Colonic mucosa (tissue), 4 donors: Measurements from ENCODE around the gene PLK2. TPM values are rescaled to one million over a fixed set of nuclear protein-coding genes. Genes with fewer than 3 reads are reported as not detected.

Source experiments
- DNase-seq: peaks from one replicate; pipeline ENCODE4 v3.0.0-alpha.2; 2020
- H3K27ac ChIP-seq: fragments of 200-600 bp; one replicate; pipeline ENCODE4 v1.8.0; 2021
- H3K27me3 ChIP-seq: fragments of 200-600 bp; one replicate; pipeline ENCODE4 v1.8.0; 2021
- H3K36me3 ChIP-seq: fragments of 200-600 bp; one replicate; pipeline ENCODE4 v1.8.0; 2021
- H3K4me1 ChIP-seq: fragments of 200-600 bp; one replicate; pipeline ENCODE4 v1.8.0; 2021; ENCODE audit warnings: mild to moderate bottlenecking
- H3K4me3 ChIP-seq: fragments of 200-600 bp; one replicate; pipeline ENCODE4 v1.8.0; 2021
- H3K9ac ChIP-seq, 2 donors: one replicate each; pipeline ENCODE4 v1.7.0; 2013; ENCODE audit warnings: control low read depth in 2 of 2, low read depth in 2 of 2, low read length in 2 of 2
- H3K9me3 ChIP-seq: fragments of 200-600 bp; one replicate; pipeline ENCODE4 v1.8.0; 2021
- intact Hi-C: fragments of 100-400 bp; cut with DNase I; formaldehyde crosslinking; loops from one replicate; pipeline ENCODE4 v1.14.1; 2022
- total RNA-seq, 2 donors: library from RNA; stranded (reverse); fragmentation: NEBNext Ultra II Directional in 1 of 2; extraction: Animal tissue kit (Norgen Biotek cat#: 25700) in 1 of 2; gene quantifications; one replicate each; pipeline ENCODE4 v1.2.1, GENCODE V29; 2021
- TF ChIP-seq, protein P1 (sequence below): fragments of 200-600 bp; IDR thresholded peaks from one replicate; pipeline ENCODE4 v1.8.0; 2022; ENCODE audit warnings: antibody characterized with exemption, mild to moderate bottlenecking
- donor health status: healthy.
- donor health status: DM: no; HTN: no; CAD: no.
- donor health status: DM: no; HTN: no; CAD: no.

PLK2 gene
- total RNA-seq, 2 donors from 2014 or later = 21.8 to 28.3 TPM

DNA sequence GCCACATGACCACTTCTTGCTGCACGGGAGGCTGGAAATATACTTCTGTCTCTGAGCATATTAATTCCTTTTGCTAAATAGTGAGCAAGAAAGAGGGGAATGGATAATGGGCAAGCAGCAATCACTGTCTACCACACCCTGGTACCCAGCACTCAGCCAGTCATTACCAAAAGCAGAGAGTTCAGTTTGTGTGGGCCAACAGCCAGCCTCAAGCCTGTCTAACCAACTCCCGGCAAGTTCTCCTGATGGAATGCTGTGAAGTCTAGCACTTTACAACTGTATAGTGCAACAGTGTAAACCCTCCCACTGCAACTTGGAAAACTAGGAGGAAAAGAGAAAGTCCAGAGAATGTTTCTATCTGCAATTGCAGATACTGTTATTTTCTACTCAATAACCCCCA, 47.8 kb downstream of the PLK2 start:
- TF ChIP-seq, protein P1, sequence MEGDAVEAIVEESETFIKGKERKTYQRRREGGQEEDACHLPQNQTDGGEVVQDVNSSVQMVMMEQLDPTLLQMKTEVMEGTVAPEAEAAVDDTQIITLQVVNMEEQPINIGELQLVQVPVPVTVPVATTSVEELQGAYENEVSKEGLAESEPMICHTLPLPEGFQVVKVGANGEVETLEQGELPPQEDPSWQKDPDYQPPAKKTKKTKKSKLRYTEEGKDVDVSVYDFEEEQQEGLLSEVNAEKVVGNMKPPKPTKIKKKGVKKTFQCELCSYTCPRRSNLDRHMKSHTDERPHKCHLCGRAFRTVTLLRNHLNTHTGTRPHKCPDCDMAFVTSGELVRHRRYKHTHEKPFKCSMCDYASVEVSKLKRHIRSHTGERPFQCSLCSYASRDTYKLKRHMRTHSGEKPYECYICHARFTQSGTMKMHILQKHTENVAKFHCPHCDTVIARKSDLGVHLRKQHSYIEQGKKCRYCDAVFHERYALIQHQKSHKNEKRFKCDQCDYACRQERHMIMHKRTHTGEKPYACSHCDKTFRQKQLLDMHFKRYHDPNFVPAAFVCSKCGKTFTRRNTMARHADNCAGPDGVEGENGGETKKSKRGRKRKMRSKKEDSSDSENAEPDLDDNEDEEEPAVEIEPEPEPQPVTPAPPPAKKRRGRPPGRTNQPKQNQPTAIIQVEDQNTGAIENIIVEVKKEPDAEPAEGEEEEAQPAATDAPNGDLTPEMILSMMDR = no peak
- Histone ChIP-seq H3K4me1 (no peaks in the 10 kb centered on the region), H3K9me3 (no peaks in the 10 kb centered on the region), H3K4me3 (no peak overlapping the region), H3K27me3 (no peaks in the 10 kb centered on the region), H3K9ac (no peak overlapping the region), H3K27ac (no peak overlapping the region), H3K36me3 (no peaks in the 10 kb centered on the region)
- DNase-seq = no peak
- intact Hi-C loops = no loop called here

DNA sequence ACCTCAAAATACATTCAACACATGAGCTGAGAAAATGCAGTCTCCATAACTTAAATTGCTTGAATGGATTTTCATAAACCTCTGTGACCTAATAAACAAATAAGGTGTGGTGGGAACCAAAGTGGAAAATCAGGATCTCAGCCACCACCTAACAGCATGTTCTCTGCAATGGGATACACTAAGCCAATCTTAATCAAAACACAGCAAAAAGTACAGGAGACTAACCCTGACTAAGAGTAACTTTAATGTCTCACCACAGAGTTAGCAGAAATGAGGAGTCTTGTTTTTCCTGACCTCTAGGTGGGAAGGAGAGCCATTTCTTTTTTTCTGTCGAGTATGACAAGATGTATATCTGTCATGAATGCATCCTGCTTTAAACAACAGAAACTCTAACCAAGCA, 48.5 kb downstream of the PLK2 start:
- H3K36me3 ChIP-seq = no peaks in the 10 kb centered on the region
- H3K9ac ChIP-seq = no peak overlapping the region
- DNase-seq = no peak
- H3K9me3 ChIP-seq = no peaks in the 10 kb centered on the region
- no peaks in the 10 kb centered on the region for H3K27me3 ChIP-seq
- TF ChIP-seq, protein P1 = no peak
- H3K27ac ChIP-seq = no peak overlapping the region
- intact Hi-C loops = no loop called here
- no peak overlapping the region for H3K4me3 ChIP-seq
- no peaks in the 10 kb centered on the region for H3K4me1 ChIP-seq

DNA sequence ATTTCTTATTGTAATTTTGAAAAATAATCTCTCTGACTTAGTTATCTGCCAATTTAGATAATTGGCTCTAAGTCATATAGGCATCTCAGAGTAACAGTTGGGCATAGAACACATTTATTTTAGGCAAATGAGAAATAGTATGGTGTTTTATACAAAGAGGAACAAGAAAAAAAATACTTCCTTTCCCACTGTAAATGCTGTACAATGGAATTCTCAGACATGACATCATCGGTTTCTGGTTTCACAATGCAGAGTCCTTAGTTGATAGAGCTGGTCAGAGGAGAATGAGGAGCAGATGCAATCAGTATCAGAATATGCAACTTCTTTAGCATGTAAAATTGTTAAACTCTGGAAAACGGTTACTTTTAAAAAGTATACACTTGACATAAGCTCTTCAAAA, 49.4 kb downstream of the PLK2 start:
- Histone ChIP-seq H3K27me3 (no peaks in the 10 kb centered on the region), H3K27ac (no peak overlapping the region), H3K4me1 (no peaks in the 10 kb centered on the region), H3K4me3 (no peak overlapping the region), H3K9ac (no peak overlapping the region), H3K9me3 (no peaks in the 10 kb centered on the region), H3K36me3 (no peaks in the 10 kb centered on the region)
- intact Hi-C loops = no loop called here
- TF ChIP-seq, protein P1 = no peak
- no peak for DNase-seq

DNA sequence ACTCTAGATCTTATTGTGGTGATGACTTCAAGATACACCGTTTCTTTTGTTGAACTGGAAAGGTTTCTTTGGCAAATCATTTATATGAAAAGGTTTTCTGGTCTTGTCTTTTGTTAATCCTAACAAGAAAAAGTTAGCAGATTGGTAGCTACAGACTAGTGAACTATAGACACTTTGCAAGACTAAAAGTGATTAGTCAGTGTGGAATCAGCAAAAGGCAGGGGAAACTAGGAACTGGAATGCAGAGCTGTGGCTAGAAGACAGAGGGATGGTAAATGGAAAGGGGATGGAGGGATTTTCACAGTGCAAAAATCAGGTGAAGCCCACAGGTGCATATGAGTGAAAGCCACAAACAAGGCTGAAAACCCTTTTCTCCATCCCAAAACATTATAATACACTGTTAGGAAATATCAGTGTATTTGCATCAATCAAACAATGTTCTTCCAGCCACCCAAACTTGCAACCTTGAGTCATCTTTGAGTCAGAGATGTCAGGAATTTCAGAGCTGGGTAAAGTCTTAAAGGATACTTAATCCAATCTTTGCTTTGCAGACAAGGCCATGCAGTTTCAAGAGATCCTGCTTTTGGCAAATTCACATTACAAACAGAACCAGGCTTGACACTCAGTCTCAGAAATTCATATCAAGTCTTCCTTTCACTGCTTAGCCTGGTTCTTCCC, 52.7 kb downstream of the PLK2 start:
- Histone ChIP-seq H3K4me3 (no peak overlapping the region), H3K4me1 (no peaks in the 10 kb centered on the region), H3K27me3 (no peaks in the 10 kb centered on the region), H3K9ac (no peak overlapping the region), H3K9me3 (no peaks in the 10 kb centered on the region), H3K36me3 (no peaks in the 10 kb centered on the region), H3K27ac (no peak overlapping the region)
- no peak for DNase-seq
- TF ChIP-seq, protein P1 = no peak
- intact Hi-C loops = no loop called here

DNA sequence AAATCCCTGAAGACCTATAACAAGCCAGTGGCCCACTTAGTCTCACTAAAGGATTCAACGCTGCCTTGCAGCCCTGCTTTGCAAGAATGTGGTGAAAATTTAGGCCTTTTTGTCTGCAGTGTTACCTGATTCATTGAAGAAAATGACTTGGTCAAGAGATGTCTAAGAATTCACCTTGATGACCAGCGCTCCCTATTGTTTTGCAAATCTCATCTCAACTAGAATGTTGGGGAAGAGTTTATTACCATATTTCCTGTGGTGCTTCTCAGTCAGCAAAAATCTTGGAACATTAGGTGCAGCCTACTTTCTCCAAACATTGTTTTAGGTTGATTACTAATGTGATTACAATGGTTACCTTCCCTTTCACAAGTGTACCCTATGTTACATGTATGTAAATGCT, 53.5 kb downstream of the PLK2 start:
- no peaks in the 10 kb centered on the region for H3K36me3 ChIP-seq
- no peak overlapping the region for H3K27ac ChIP-seq
- TF ChIP-seq, protein P1 = no peak
- no peak overlapping the region for H3K4me3 ChIP-seq
- intact Hi-C loops = no loop called here
- H3K4me1 ChIP-seq = no peaks in the 10 kb centered on the region
- no peaks in the 10 kb centered on the region for H3K27me3 ChIP-seq
- no peak overlapping the region for H3K9ac ChIP-seq
- H3K9me3 ChIP-seq = no peaks in the 10 kb centered on the region
- DNase-seq = no peak
